ENCODE results near the gene ZNF14. TPM values are rescaled to one million over a fixed set of nuclear protein-coding genes. Genes with fewer than 3 reads are reported as not detected.
A peak's percentile ranks its signal among the peaks of the same experiment; 100 is the strongest.
"Not testable (repeated sequence)": the region's sequence is repeated elsewhere in the genome, so short reads cannot be mapped to it uniquely, and the experiment has no call there.

Gene ZNF14
- total RNA-seq: 2.3 TPM

GRCh38 chr19:19732579-19733501, at the start of gene ZNF14:
Gene ZNF14, minus strand, starts transcription at chr19:19733112. Its CDS starts 154 bp downstream, at chr19:19732958.
- ATAC-seq: peak; percentile 100

- not testable (repeated sequence) for ATAC-seq
These were observed 48.9 kb upstream of the ZNF14 start for GRCh38 chr19:19781791-19782190.

GRCh38 chr19:19778666-19779065, 45.8 kb upstream of the ZNF14 start:
- ATAC-seq: no peak

- no peak for ATAC-seq
These were observed 44.8 kb upstream of the ZNF14 start for GRCh38 chr19:19777692-19778091.

GRCh38 chr19:19776206-19777008, 43.5 kb upstream of the ZNF14 start:
- ATAC-seq: peak; percentile 100

- peak; percentile 19 for ATAC-seq
These were observed 42.9 kb upstream of the ZNF14 start for GRCh38 chr19:19775891-19776205.

GRCh38 chr19:19774354-19775033, 41.6 kb upstream of the ZNF14 start:
- no peak for ATAC-seq

- not testable (repeated sequence) for ATAC-seq
These were observed 39.1 kb upstream of the ZNF14 start for GRCh38 chr19:19771963-19772362.

- not testable (repeated sequence) for ATAC-seq
These were observed 37.1 kb upstream of the ZNF14 start for GRCh38 chr19:19769971-19770370.

GRCh38 chr19:19758164-19758563, 25.3 kb upstream of the ZNF14 start:
- ATAC-seq: no peak

- no peak for ATAC-seq
These were observed 20.0 kb upstream of the ZNF14 start for GRCh38 chr19:19752760-19753403.

- no peak for ATAC-seq
These were observed 18.9 kb upstream of the ZNF14 start for GRCh38 chr19:19751846-19752245.

GRCh38 chr19:19750842-19751790, 18.2 kb upstream of the ZNF14 start:
- ATAC-seq: no peak

- no peak for ATAC-seq
These were observed 17.3 kb upstream of the ZNF14 start for GRCh38 chr19:19749908-19750841.

- ATAC-seq: no peak
These were observed 16.4 kb upstream of the ZNF14 start for GRCh38 chr19:19749117-19749907.

- no peak for ATAC-seq
These were observed 15.5 kb upstream of the ZNF14 start for GRCh38 chr19:19748249-19748938.

GRCh38 chr19:19747357-19748220, 14.7 kb upstream of the ZNF14 start:
- no peak for ATAC-seq
